HepG2 (cell line): ENCODE results near the gene TADA2B. TPM values are rescaled to one million over a fixed set of nuclear protein-coding genes. Genes with fewer than 3 reads are reported as not detected.
A peak's percentile ranks its signal among the peaks of the same experiment; 100 is the strongest.

Experiments used
- CBX2 ChIP-seq, 2 experiments: fragments of 200-600 bp in 1 of 2; sonication (generic); formaldehyde crosslinking in 1 of 2; IDR thresholded peaks; 2 replicates each; pipeline versions ENCODE4 v1.7.0 to v1.8.1; 2018 to 2022; ENCODE audit warnings: low read depth in 2 of 2, low read length in 1 of 2, mild to moderate bottlenecking in 1 of 2, missing genetic modification reagents in 1 of 2
- CREB1 ChIP-seq, 2 experiments: fragments of 450-650 bp in 1 of 2; IDR thresholded peaks; 2 replicates each; pipeline ENCODE4 v1.6.1; 2016 to 2017; ENCODE audit warnings: control low read depth in 1 of 2, mild to moderate bottlenecking in 1 of 2, missing compliant biosample characterization in 1 of 2, missing genetic modification characterization in 1 of 2
- FOXA3 ChIP-seq: IDR thresholded peaks from 2 replicates; pipeline ENCODE4 v1.6.1; 2016; ENCODE audit warnings: missing genetic modification reagents, missing compliant biosample characterization
- GLI4 ChIP-seq: sonication (generic); formaldehyde crosslinking; IDR thresholded peaks from 2 replicates; pipeline ENCODE4 v1.5.1; 2020; ENCODE audit warnings: missing genetic modification reagents, mild to moderate bottlenecking, moderate library complexity, borderline replicate concordance
- NBN ChIP-seq: fragments of 450-650 bp; conservative IDR thresholded peaks from 2 replicates; pipeline ENCODE4 v1.6.1; 2017
- ZNF121 ChIP-seq: sonication (generic); formaldehyde crosslinking; IDR thresholded peaks from 2 replicates; pipeline ENCODE4 v1.5.0; 2020; ENCODE audit warnings: mild to moderate bottlenecking, missing genetic modification reagents
- ZNF331 ChIP-seq: sonication (generic); formaldehyde crosslinking; IDR thresholded peaks from 2 replicates; pipeline ENCODE4 v1.4.0; 2020; ENCODE audit warnings: missing genetic modification reagents
- ZNF350 ChIP-seq: sonication (generic); formaldehyde crosslinking; IDR thresholded peaks from 2 replicates; pipeline ENCODE4 v1.4.0; 2020; ENCODE audit warnings: mild to moderate bottlenecking, low read depth, missing genetic modification reagents, borderline replicate concordance
- polyA plus RNA-seq, 8 experiments: library from polyadenylated mRNA; depleted of rRNA in 3 of 8; stranded (reverse) in 7 of 8; unstranded in 1 of 8; fragments of >200 nt; fragmentation: Illumina TruSeq in 4 of 8; extraction: Trizol in 4 of 8; gene quantifications; 2 replicates each; pipeline versions ENCODE4 v1.2.1 to v1.2.3, GENCODE V29; 2011 to 2016; ENCODE audit warnings: low read depth in 4 of 8, missing spikeins in 1 of 8, mixed read lengths in 1 of 8; ENCODE audit not compliant: insufficient read depth in 1 of 8
- total RNA-seq, 5 experiments: library from RNA; depleted of rRNA; stranded (reverse); fragments of >200 nt; fragmentation: Illumina TruSeq; extraction: Trizol; gene quantifications; 2 replicates each; pipeline ENCODE4 v1.2.3, GENCODE V29; 2016; ENCODE audit warnings: low read depth in 1 of 5
- TF ChIP-seq, protein P1 (sequence below), 2 experiments: fragments of 450-650 bp in 1 of 2; sonication (generic) in 1 of 2; formaldehyde crosslinking in 1 of 2; IDR thresholded peaks; 2 replicates each; pipeline versions ENCODE4 v1.6.1 to v1.8.0; 2016 to 2022; ENCODE audit warnings: antibody characterized with exemption in 1 of 2, mild to moderate bottlenecking in 1 of 2, missing genetic modification reagents in 1 of 2
- TF ChIP-seq, protein P2 (sequence below): sonication (generic); formaldehyde crosslinking; conservative IDR thresholded peaks from 2 replicates; pipeline ENCODE4 v1.8.1; 2023; ENCODE audit warnings: missing genetic modification reagents
- TF ChIP-seq, protein P3 (sequence below): IDR thresholded peaks from 2 replicates; pipeline ENCODE4 v1.6.1; 2016; ENCODE audit warnings: low read depth

Gene TADA2B
- total and polyA plus RNA-seq, 2 of the 13 experiments (the other 11 are each of a cell fraction or from before 2014, with no cell fraction given) = 4.6 to 8.9 TPM

DNA sequence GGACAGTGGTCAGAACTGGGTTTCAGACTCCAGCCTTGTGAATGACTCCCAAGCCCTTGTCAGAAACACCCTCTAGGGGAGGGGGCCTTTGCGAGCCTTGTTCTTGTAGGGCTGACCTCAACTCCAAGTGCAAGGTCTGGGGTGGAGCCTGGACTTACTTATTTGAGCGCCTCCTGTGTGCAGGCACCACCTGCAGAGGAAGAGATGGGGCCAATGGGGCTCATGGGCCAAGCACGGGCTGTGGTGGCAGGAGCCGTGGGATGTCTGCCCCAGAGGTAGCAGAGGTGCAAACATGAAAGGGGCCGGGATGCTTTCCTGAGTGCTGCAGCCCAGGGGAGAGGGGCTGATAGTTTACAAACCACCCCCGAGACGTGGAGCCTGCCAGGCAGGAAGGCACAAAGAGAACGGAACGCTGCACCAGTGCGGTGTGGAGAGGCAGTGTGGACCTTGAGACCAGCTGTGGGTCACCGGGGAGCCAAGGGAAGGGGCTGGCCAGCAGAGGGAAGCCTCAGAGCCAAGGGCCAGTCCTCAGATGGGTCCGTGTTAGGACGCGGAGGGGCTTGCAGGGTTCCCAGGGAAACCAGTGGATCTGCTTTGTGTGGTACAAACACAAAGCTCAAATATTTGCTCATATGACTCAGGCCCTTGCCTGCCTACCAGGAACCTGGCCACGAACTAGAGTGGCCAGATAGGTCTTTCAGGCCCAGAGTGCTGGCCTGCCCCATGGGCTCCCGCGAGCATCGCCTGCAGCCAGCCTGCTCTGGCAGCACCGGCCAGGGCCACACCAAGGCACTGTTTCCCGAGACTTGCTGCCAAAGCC, 8.7 kb upstream of the TADA2B start (continued):
- TF ChIP-seq, protein P1, sequence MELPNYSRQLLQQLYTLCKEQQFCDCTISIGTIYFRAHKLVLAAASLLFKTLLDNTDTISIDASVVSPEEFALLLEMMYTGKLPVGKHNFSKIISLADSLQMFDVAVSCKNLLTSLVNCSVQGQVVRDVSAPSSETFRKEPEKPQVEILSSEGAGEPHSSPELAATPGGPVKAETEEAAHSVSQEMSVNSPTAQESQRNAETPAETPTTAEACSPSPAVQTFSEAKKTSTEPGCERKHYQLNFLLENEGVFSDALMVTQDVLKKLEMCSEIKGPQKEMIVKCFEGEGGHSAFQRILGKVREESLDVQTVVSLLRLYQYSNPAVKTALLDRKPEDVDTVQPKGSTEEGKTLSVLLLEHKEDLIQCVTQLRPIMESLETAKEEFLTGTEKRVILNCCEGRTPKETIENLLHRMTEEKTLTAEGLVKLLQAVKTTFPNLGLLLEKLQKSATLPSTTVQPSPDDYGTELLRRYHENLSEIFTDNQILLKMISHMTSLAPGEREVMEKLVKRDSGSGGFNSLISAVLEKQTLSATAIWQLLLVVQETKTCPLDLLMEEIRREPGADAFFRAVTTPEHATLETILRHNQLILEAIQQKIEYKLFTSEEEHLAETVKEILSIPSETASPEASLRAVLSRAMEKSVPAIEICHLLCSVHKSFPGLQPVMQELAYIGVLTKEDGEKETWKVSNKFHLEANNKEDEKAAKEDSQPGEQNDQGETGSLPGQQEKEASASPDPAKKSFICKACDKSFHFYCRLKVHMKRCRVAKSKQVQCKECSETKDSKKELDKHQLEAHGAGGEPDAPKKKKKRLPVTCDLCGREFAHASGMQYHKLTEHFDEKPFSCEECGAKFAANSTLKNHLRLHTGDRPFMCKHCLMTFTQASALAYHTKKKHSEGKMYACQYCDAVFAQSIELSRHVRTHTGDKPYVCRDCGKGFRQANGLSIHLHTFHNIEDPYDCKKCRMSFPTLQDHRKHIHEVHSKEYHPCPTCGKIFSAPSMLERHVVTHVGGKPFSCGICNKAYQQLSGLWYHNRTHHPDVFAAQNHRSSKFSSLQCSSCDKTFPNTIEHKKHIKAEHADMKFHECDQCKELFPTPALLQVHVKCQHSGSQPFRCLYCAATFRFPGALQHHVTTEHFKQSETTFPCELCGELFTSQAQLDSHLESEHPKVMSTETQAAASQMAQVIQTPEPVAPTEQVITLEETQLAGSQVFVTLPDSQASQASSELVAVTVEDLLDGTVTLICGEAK (IDR thresholded peaks at IDR 0.05) = no peak
- TF ChIP-seq, protein P1 (CRISPR knock-in tag; IDR thresholded peaks at IDR 0.05) = peak; percentile 80
- TF ChIP-seq ZNF121 (CRISPR knock-in tag) = peak; percentile 72; the same call in 1 of the 2 replicates
- peak; percentile 70 for TF ChIP-seq ZNF350 (CRISPR knock-in tag)
- no peak for TF ChIP-seq GLI4 (CRISPR knock-in tag)
- TF ChIP-seq CBX2 (IDR thresholded peaks at IDR 0.05; ENCODE audit: low read depth, low read length) = no peak
- TF ChIP-seq CBX2 (CRISPR knock-in tag; IDR thresholded peaks at IDR 0.05; ENCODE audit: low read depth) = no peak
- TF ChIP-seq, protein P2, sequence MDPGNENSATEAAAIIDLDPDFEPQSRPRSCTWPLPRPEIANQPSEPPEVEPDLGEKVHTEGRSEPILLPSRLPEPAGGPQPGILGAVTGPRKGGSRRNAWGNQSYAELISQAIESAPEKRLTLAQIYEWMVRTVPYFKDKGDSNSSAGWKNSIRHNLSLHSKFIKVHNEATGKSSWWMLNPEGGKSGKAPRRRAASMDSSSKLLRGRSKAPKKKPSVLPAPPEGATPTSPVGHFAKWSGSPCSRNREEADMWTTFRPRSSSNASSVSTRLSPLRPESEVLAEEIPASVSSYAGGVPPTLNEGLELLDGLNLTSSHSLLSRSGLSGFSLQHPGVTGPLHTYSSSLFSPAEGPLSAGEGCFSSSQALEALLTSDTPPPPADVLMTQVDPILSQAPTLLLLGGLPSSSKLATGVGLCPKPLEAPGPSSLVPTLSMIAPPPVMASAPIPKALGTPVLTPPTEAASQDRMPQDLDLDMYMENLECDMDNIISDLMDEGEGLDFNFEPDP (CRISPR knock-in tag) = no peak
- TF ChIP-seq CREB1 (IDR thresholded peaks at IDR 0.05) = no peak
- no peak for TF ChIP-seq CREB1 (CRISPR knock-in tag; IDR thresholded peaks at IDR 0.05)
- peak; percentile 78 for TF ChIP-seq FOXA3
- no peak for TF ChIP-seq NBN
- TF ChIP-seq, protein P3, sequence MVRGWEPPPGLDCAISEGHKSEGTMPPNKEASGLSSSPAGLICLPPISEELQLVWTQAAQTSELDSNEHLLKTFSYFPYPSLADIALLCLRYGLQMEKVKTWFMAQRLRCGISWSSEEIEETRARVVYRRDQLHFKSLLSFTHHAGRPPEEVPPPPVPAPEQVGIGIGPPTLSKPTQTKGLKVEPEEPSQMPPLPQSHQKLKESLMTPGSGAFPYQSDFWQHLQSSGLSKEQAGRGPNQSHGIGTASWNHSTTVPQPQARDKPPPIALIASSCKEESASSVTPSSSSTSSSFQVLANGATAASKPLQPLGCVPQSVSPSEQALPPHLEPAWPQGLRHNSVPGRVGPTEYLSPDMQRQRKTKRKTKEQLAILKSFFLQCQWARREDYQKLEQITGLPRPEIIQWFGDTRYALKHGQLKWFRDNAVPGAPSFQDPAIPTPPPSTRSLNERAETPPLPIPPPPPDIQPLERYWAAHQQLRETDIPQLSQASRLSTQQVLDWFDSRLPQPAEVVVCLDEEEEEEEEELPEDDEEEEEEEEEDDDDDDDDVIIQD (CRISPR knock-in tag) = no peak
- TF ChIP-seq ZNF331 (CRISPR knock-in tag) = 0 out of 2 replicates have a peak, but pooled peaks have one; percentile 7
